HG02571 (cell line): ENCODE measurements around the gene ITPA.
A peak's percentile ranks its signal among the peaks of the same experiment; 100 is the strongest.
"Not testable (repeated sequence)": the region's sequence is repeated elsewhere in the genome, so short reads cannot be mapped to it uniquely, and the experiment has no call there.

Experiments used
- ATAC-seq: cut with Tn5 transposase; IDR thresholded peaks from one replicate; pipeline ENCODE4 v1.9.1; 2021; ENCODE audit warnings: mild to moderate bottlenecking, moderate library complexity; ENCODE audit not compliant: unreplicated experiment

Gene ITPA

GRCh38 chr20:3172933-3173609 lies 36.2 kb upstream of the ITPA start, which contains the start of gene LZTS3:
Gene LZTS3, minus strand, starts transcription at chr20:3173549. Its CDS starts 6,386 bp downstream, at chr20:3167163.
- peak; percentile 47 for ATAC-seq

GRCh38 chr20:3173610-3174441 lies 35.5 kb upstream of the ITPA start:
- ATAC-seq, result peak; percentile 90

GRCh38 chr20:3174442-3175261 lies 34.6 kb upstream of the ITPA start:
- ATAC-seq, result no peak

- no peak for ATAC-seq
These were observed 34.0 kb upstream of the ITPA start for GRCh38 chr20:3175270-3175669.

GRCh38 chr20:3177746-3178485 lies 31.4 kb upstream of the ITPA start:
- no peak for ATAC-seq

- ATAC-seq, result no peak
These were observed 29.0 kb upstream of the ITPA start for GRCh38 chr20:3180319-3180718.

GRCh38 chr20:3181270-3181669 lies 28.0 kb upstream of the ITPA start:
- no peak for ATAC-seq

GRCh38 chr20:3182429-3182828 lies 26.9 kb upstream of the ITPA start:
- not testable (repeated sequence) for ATAC-seq

- no peak for ATAC-seq
These were observed 25.2 kb upstream of the ITPA start for GRCh38 chr20:3183896-3184612.

- ATAC-seq, result not testable (repeated sequence)
These were observed 21.4 kb upstream of the ITPA start for GRCh38 chr20:3187861-3188260.

GRCh38 chr20:3188823-3189413 lies 20.4 kb upstream of the ITPA start:
- ATAC-seq, result no peak

GRCh38 chr20:3189561-3190131 lies 19.7 kb upstream of the ITPA start:
- no peak for ATAC-seq

- no peak for ATAC-seq
These were observed 18.6 kb upstream of the ITPA start for GRCh38 chr20:3190681-3191111.

GRCh38 chr20:3192226-3193015 lies 16.9 kb upstream of the ITPA start:
- no peak for ATAC-seq

GRCh38 chr20:3193806-3194616 lies 15.3 kb upstream of the ITPA start:
- no peak for ATAC-seq

- ATAC-seq, result no peak
These were observed 14.5 kb upstream of the ITPA start for GRCh38 chr20:3194617-3195280.
